Neuronal stem cell (in vitro differentiated cells): ENCODE data around the gene MCAT.
"Not testable (repeated sequence)": the region's sequence is repeated elsewhere in the genome, so short reads cannot be mapped to it uniquely, and the experiment has no call there.

Experiments used
- DNase-seq: peaks from one replicate; pipeline ENCODE4 v3.0.0-alpha.2; 2013; ENCODE audit warnings: low spot score
- H2AFZ ChIP-seq: one replicate; pipeline ENCODE4 v1.6.1; 2013; ENCODE audit warnings: mild to moderate bottlenecking, low read length, inconsistent platforms
- H2AK5ac ChIP-seq: 2 replicates; pipeline ENCODE4 v1.6.1; 2013; ENCODE audit warnings: low read depth, mild to moderate bottlenecking, inconsistent platforms, low read length, moderate library complexity, mixed read lengths
- H2BK120ac ChIP-seq: 2 replicates; pipeline ENCODE4 v1.6.1; 2013; ENCODE audit warnings: low read depth, mild to moderate bottlenecking, inconsistent platforms, low read length, moderate library complexity, mixed read lengths
- H2BK12ac ChIP-seq: one replicate; pipeline ENCODE4 v1.6.1; 2013; ENCODE audit warnings: low read length, inconsistent platforms
- H2BK15ac ChIP-seq: 2 replicates; pipeline ENCODE4 v1.6.1; 2013; ENCODE audit warnings: mild to moderate bottlenecking, low read length, inconsistent platforms, mixed read lengths
- H2BK5ac ChIP-seq: one replicate; pipeline ENCODE4 v1.6.1; 2013; ENCODE audit warnings: inconsistent platforms, mild to moderate bottlenecking, low read length, moderate library complexity
- H3K14ac ChIP-seq: one replicate; pipeline ENCODE4 v1.6.1; 2013; ENCODE audit warnings: low read length, inconsistent platforms
- H3K18ac ChIP-seq: 2 replicates; pipeline ENCODE4 v1.6.1; 2013; ENCODE audit warnings: low read length, inconsistent platforms
- H3K23ac ChIP-seq: 2 replicates; pipeline ENCODE4 v1.6.1; 2013; ENCODE audit warnings: low read depth, mild to moderate bottlenecking, mixed read lengths, low read length, inconsistent platforms; ENCODE audit not compliant: poor library complexity
- H3K27ac ChIP-seq: replicated peaks from 3 replicates; pipeline ENCODE4 v1.5.1; 2013; ENCODE audit warnings: low read length, inconsistent platforms
- H3K27me3 ChIP-seq, 3 experiments: 2 replicates each; pipeline ENCODE4 v1.6.1; 2013; ENCODE audit warnings: low read length in 3 of 3, mild to moderate bottlenecking in 2 of 3, inconsistent platforms in 1 of 3, low read depth in 1 of 3, mixed read lengths in 1 of 3, moderate library complexity in 1 of 3; ENCODE audit not compliant: control insufficient read depth in 3 of 3, insufficient read depth in 3 of 3
- H3K36me3 ChIP-seq, 2 donors: replicated peaks in 1 of 2; 2 replicates each; pipeline ENCODE4 v1.6.1; 2013; ENCODE audit warnings: low read length in 2 of 2; ENCODE audit not compliant: control insufficient read depth in 2 of 2, insufficient read depth in 2 of 2
- H3K4ac ChIP-seq: 2 replicates; pipeline ENCODE4 v1.6.1; 2013; ENCODE audit warnings: inconsistent platforms, mild to moderate bottlenecking, low read length, moderate library complexity
- H3K4me1 ChIP-seq, 2 donors: 1 replicate in 1 of 2; 2 replicates in 1 of 2; pipeline ENCODE4 v1.6.1; 2013; ENCODE audit warnings: low read length in 2 of 2, low read depth in 1 of 2; ENCODE audit not compliant: control insufficient read depth in 2 of 2, insufficient read depth in 1 of 2
- H3K4me2 ChIP-seq: one replicate; pipeline ENCODE4 v1.6.1; 2013; ENCODE audit warnings: mild to moderate bottlenecking, low read length, inconsistent platforms; ENCODE audit not compliant: insufficient read depth, poor library complexity, severe bottlenecking
- H3K4me3 ChIP-seq, 2 donors: 2 replicates each; pipeline ENCODE4 v1.5.1; 2013; ENCODE audit warnings: low read length in 2 of 2, mild to moderate bottlenecking in 2 of 2, inconsistent platforms in 1 of 2, moderate library complexity in 1 of 2
- H3K79me1 ChIP-seq: one replicate; pipeline ENCODE4 v1.6.1; 2013; ENCODE audit warnings: low read depth, mild to moderate bottlenecking, inconsistent platforms, low read length, moderate library complexity
- H3K9ac ChIP-seq: one replicate; pipeline ENCODE4 v1.6.1; 2013; ENCODE audit warnings: mild to moderate bottlenecking, low read depth, low read length, inconsistent platforms; ENCODE audit not compliant: poor library complexity
- H3K9me3 ChIP-seq, 2 donors: replicated peaks in 1 of 2; 2 replicates each; pipeline versions ENCODE3 to v1.6.1; 2013; ENCODE audit warnings: low read length in 2 of 2, mild to moderate bottlenecking in 2 of 2, inconsistent platforms in 1 of 2, low read depth in 1 of 2, mixed read lengths in 1 of 2, moderate library complexity in 1 of 2; ENCODE audit not compliant: control insufficient read depth in 2 of 2, insufficient read depth in 1 of 2
- H4K8ac ChIP-seq: one replicate; pipeline ENCODE4 v1.6.1; 2013; ENCODE audit warnings: low read depth, mild to moderate bottlenecking, inconsistent platforms, low read length, moderate library complexity
- H4K91ac ChIP-seq: one replicate; pipeline ENCODE4 v1.6.1; 2013; ENCODE audit warnings: low read length, low read depth, mild to moderate bottlenecking, inconsistent platforms; ENCODE audit not compliant: poor library complexity
- WGBS, 2 donors: extraction: QIAGEN DNeasy Blood & Tissue Kit; methylation state at CpG; one replicate each; pipeline ENCODE4 v1.1.7; 2013; ENCODE audit warnings: missing lambda C conversion rate in 2 of 2, mixed read lengths in 1 of 2; ENCODE audit not compliant: insufficient read length in 2 of 2, insufficient replicate concordance in 1 of 2; ENCODE audit errors: extremely low coverage in 2 of 2; 5-methylcytosine and 5-hydroxymethylcytosine counted together

Gene MCAT

DNA sequence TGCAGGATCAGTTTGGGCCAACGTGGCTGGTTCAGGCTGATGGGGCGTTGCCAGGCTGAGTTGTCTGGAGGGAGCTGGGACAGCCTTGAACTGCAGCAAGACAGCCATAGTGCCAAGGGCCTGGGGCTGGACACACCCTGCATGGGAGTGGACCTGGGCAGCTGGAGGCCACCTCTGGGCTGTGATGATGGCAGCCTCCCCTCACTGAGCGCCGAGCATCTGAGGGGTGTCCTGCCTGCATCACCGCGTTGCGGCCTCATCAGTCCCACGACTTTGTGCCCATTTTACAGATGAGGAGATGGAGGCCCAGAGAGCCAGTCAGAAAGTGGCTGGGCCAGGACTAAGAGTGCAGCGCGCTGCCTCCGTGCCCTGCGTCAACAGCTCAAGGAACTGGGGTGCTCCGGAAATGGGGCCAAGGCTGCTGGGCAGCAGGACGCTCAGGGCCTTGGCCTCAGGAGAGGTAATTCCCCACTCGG is 7.6 kb upstream of the MCAT start:
- no peak for DNase-seq
- peak overlapping the region; percentile 56 for H3K18ac ChIP-seq
- H2BK5ac ChIP-seq = no peak overlapping the region
- H2BK15ac ChIP-seq = peak overlapping the region; percentile 62
- H3K9ac ChIP-seq = no peak overlapping the region
- H3K4me1 ChIP-seq = peaks cover 8 to 13% of the 10 kb centered on the region in 2 donors
- peaks cover 0 to 7% of the 10 kb centered on the region in 2 donors for H3K9me3 ChIP-seq
- no peak overlapping the region for H2BK120ac ChIP-seq
- H3K14ac ChIP-seq = no peak overlapping the region
- H3K27me3 ChIP-seq = peaks cover 4 to 23% (median 23%) of the 10 kb centered on the region in 3 experiments
- H4K91ac ChIP-seq = no peak overlapping the region
- peak overlapping the region; percentile 98 for H2AK5ac ChIP-seq
- WGBS, 2 donors = no CpG with 5 or more reads among the region's 15 CpGs
- H2AFZ ChIP-seq = peak overlapping the region; percentile 55
- peak overlapping the region; percentile 37 for H3K23ac ChIP-seq
- peaks cover 3% of the 10 kb centered on the region for H3K79me1 ChIP-seq
- no peaks in the 10 kb centered on the region for H3K36me3 ChIP-seq
- no peak overlapping the region for H4K8ac ChIP-seq
- H3K4me3 ChIP-seq = peak overlapping the region; percentile 29 to 79
- no peak overlapping the region for H3K4ac ChIP-seq
- H3K4me2 ChIP-seq = peak overlapping the region; percentile 86
- no peak overlapping the region for H2BK12ac ChIP-seq
- no peak overlapping the region for H3K27ac ChIP-seq

DNA sequence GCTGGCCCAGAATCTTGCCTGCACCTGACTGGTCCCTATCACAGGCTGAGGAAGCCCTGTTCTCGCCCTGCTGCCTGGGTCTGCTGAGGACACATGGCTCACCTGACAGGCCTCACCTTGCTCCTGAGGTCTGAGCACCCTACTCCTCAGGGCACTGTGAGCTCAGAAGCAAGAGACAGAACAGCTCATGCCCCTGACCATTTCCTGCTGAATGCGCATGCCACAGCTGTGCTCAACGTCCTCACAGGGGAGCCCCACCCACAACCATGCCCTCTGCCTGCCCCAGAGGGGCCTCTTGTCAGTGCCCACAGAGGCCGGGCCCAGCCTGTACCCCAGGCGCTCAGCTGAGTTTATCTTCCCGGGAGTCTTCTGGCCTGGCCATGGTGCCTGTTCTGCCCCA is 5.4 kb upstream of the MCAT start:
- Histone ChIP-seq H2BK15ac (peak overlapping the region; percentile 75), H3K4me3 (no peak overlapping the region), H3K4ac (no peak overlapping the region), H3K4me2 (no peak overlapping the region), H3K9ac (no peak overlapping the region), H2BK120ac (no peak overlapping the region), H2AFZ (no peak overlapping the region), H3K18ac (no peak overlapping the region), H2BK5ac (no peak overlapping the region), H3K4me1 (peaks cover 8 to 14% of the 10 kb centered on the region in 2 donors), H3K9me3 (peaks cover 0 to 7% of the 10 kb centered on the region in 2 donors), H3K14ac (no peak overlapping the region), H3K27ac (no peak overlapping the region), H3K36me3 (no peaks in the 10 kb centered on the region), H3K79me1 (peaks cover 1% of the 10 kb centered on the region), H2BK12ac (peak overlapping the region; percentile 22), H3K27me3 (peaks cover 4 to 24% (median 23%) of the 10 kb centered on the region in 3 experiments), H4K91ac (no peak overlapping the region), H2AK5ac (peak overlapping the region; percentile 94), H4K8ac (no peak overlapping the region), H3K23ac (peak overlapping the region; percentile 43)
- DNase-seq = no peak
- no CpG with 5 or more reads among the region's 6 CpGs for WGBS, 2 donors

DNA sequence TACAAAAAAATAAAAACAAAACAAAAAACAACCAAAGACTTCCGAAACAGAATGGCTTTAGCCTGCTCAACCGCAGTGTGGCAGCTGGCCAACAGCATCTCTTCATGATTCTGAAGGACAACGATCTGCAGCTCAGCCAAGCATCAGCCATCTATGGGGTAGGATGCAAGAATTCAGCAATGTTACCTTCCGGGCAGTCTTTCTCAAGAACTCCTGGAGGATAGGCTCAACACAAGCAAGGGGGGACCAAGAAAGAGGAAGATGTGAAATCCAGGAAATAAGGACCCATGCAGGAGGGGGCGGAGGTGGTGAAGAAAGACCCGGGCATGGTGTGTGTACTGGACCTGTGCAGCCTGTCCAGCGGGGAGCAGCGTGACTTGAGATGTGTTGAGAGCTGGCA is 4.6 kb upstream of the MCAT start:
- H3K9ac ChIP-seq = no peak overlapping the region
- no peak overlapping the region for H4K91ac ChIP-seq
- H2BK15ac ChIP-seq = no peak overlapping the region
- no peak overlapping the region for H3K4me3 ChIP-seq
- peaks cover 0 to 7% of the 10 kb centered on the region in 2 donors for H3K9me3 ChIP-seq
- no peak overlapping the region for H4K8ac ChIP-seq
- no peak overlapping the region for H3K4me2 ChIP-seq
- no peak overlapping the region for H3K4ac ChIP-seq
- DNase-seq = no peak
- H2AK5ac ChIP-seq = no peak overlapping the region
- no peak overlapping the region for H2BK12ac ChIP-seq
- no peaks in the 10 kb centered on the region for H3K36me3 ChIP-seq
- H3K27me3 ChIP-seq = peaks cover 4 to 24% (median 23%) of the 10 kb centered on the region in 3 experiments
- no peak overlapping the region for H3K18ac ChIP-seq
- peak overlapping the region; percentile 20 for H2AFZ ChIP-seq
- no peak overlapping the region for H2BK5ac ChIP-seq
- H3K79me1 ChIP-seq = peaks cover 3% of the 10 kb centered on the region
- H3K27ac ChIP-seq = no peak overlapping the region
- WGBS, 2 donors = no CpG with 5 or more reads among the region's 8 CpGs
- no peak overlapping the region for H2BK120ac ChIP-seq
- no peak overlapping the region for H3K23ac ChIP-seq
- peaks cover 6 to 16% of the 10 kb centered on the region in 2 donors for H3K4me1 ChIP-seq
- H3K14ac ChIP-seq = no peak overlapping the region

DNA sequence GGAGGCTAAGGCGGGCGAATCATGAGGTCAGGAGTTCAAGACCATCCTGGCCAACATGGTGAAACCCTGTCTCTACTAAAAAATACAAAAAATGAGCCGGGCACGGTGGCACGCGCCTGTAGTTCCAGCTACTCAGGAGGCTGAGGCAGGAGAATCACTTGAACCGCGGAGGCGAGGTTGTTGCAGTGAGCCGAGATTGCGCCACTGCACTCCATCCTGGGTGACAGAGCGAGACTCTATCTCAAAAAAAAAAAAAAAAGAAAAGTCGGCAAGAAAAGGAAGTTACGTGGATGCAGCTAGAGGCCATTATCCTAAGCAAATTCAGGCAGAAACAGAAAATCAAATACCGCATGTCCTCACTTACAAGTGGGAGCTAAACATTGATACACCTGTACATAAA is 3.1 kb upstream of the MCAT start:
- not testable (repeated sequence) for H3K14ac ChIP-seq

More for the DNA sequence above, 3.1 kb upstream of the MCAT start:
- H2BK12ac ChIP-seq, H2BK120ac ChIP-seq, H3K9me3 ChIP-seq, H3K4me2 ChIP-seq, H2AFZ ChIP-seq, H3K23ac ChIP-seq, H3K9ac ChIP-seq, H3K18ac ChIP-seq, H3K27ac ChIP-seq, H4K91ac ChIP-seq, DNase-seq, H3K4me3 ChIP-seq, H4K8ac ChIP-seq, H3K4ac ChIP-seq, H3K36me3 ChIP-seq, H3K79me1 ChIP-seq, H2BK5ac ChIP-seq, H2BK15ac ChIP-seq, H2AK5ac ChIP-seq, H3K4me1 ChIP-seq: not testable (repeated sequence)
- WGBS, 2 donors = no CpG with 5 or more reads among the region's 15 CpGs
- peaks cover 0 to 21% (median 8%) of the 10 kb centered on the region in 3 experiments for H3K27me3 ChIP-seq
